IMR-90 (cell line): ENCODE measurements around the gene TESK2. TPM values are rescaled to one million over a fixed set of nuclear protein-coding genes. Genes with fewer than 3 reads are reported as not detected.

Experiments used
- ATAC-seq: fragments of 200-7000 bp; cut with Tn5 transposase; 2 replicates; pipeline ENCODE4 v1.9.1; 2020; ENCODE audit warnings: low read depth, mild to moderate bottlenecking, moderate library complexity
- BruUV-seq: library from RNA; stranded (reverse); fragments of 400-500 nt; replicated peaks from 2 replicates; lab custom pipeline; 2021; lab: Mats Ljungman, UMichigan
- CTCF ChIA-PET: fragments of 300-600 bp; formaldehyde crosslinking; extraction: SDS; loops from one replicate; lab custom pipeline; 2021; ENCODE audit warnings: antibody characterized with exemption; lab: Yijun Ruan, JAX
- POLR2A ChIA-PET: fragments of 300-600 bp; sonication (Branson Sonifier 250); formaldehyde crosslinking; loops from one replicate; lab custom pipeline; 2022; ENCODE audit warnings: antibody characterized with exemption; ENCODE audit not compliant: unreplicated experiment; lab: Charles Lee
- DNase-seq: peaks from one replicate; pipeline ENCODE4 v3.0.0; 2013
- H2AFZ ChIP-seq: replicated peaks from 2 replicates; pipeline ENCODE3; 2013; ENCODE audit warnings: low read length, mild to moderate bottlenecking; ENCODE audit not compliant: poor library complexity
- H2AK5ac ChIP-seq: 2 replicates; pipeline ENCODE4 v1.6.1; 2013; ENCODE audit warnings: low read depth, low read length, inconsistent platforms
- H2AK9ac ChIP-seq: replicated peaks from 2 replicates; pipeline ENCODE3; 2013; ENCODE audit warnings: mild to moderate bottlenecking, low read depth, low read length, moderate library complexity; ENCODE audit not compliant: poor library complexity
- H2BK120ac ChIP-seq: 2 replicates; pipeline ENCODE4 v1.6.1; 2013; ENCODE audit warnings: low read depth, low read length, inconsistent platforms
- H2BK15ac ChIP-seq: 3 replicates; pipeline ENCODE4 v1.6.1; 2013; ENCODE audit warnings: low read depth, low read length, inconsistent platforms
- H2BK20ac ChIP-seq: 2 replicates; pipeline ENCODE4 v1.6.1; 2013; ENCODE audit warnings: low read depth, mild to moderate bottlenecking, inconsistent platforms, low read length, moderate library complexity
- H2BK5ac ChIP-seq: 2 replicates; pipeline ENCODE4 v1.6.1; 2013; ENCODE audit warnings: mild to moderate bottlenecking, low read depth, low read length, inconsistent platforms; ENCODE audit not compliant: poor library complexity, severe bottlenecking
- H3K14ac ChIP-seq: replicated peaks from 2 replicates; pipeline ENCODE4 v1.6.1; 2013; ENCODE audit warnings: low read depth, low read length, inconsistent platforms
- H3K18ac ChIP-seq: 2 replicates; pipeline ENCODE4 v1.6.1; 2013; ENCODE audit warnings: low read depth, low read length, control low read depth
- H3K23ac ChIP-seq: 2 replicates; pipeline ENCODE4 v1.6.1; 2013; ENCODE audit warnings: low read depth, low read length, inconsistent platforms
- H3K27ac ChIP-seq: 2 replicates; pipeline ENCODE4 v1.5.1; 2013; ENCODE audit warnings: mild to moderate bottlenecking, control low read depth, low read length; ENCODE audit not compliant: insufficient read depth
- H3K27me3 ChIP-seq: 2 replicates; pipeline ENCODE4 v1.6.1; 2013; ENCODE audit warnings: low read length; ENCODE audit not compliant: control insufficient read depth, insufficient read depth
- H3K36me3 ChIP-seq: 2 replicates; pipeline ENCODE4 v1.6.1; 2013; ENCODE audit warnings: low read length, mixed read lengths; ENCODE audit not compliant: control insufficient read depth, insufficient read depth
- H3K4ac ChIP-seq: 2 replicates; pipeline ENCODE4 v1.6.1; 2013; ENCODE audit warnings: low read depth, low read length, inconsistent platforms
- H3K4me1 ChIP-seq: 2 replicates; pipeline ENCODE4 v1.6.1; 2013; ENCODE audit warnings: low read length, mixed read lengths; ENCODE audit not compliant: control insufficient read depth, insufficient read depth
- H3K4me2 ChIP-seq: 2 replicates; pipeline ENCODE4 v1.6.1; 2013; ENCODE audit warnings: low read depth, mild to moderate bottlenecking, control low read depth, low read length, moderate library complexity
- H3K4me3 ChIP-seq: 2 replicates; pipeline ENCODE4 v1.5.1; 2013; ENCODE audit warnings: low read depth, mild to moderate bottlenecking, control low read depth, low read length, moderate library complexity; ENCODE audit not compliant: insufficient read depth
- H3K56ac ChIP-seq: 2 replicates; pipeline ENCODE4 v1.6.1; 2013; ENCODE audit warnings: low read length, inconsistent platforms; ENCODE audit not compliant: insufficient read depth; ENCODE audit errors: extremely low read depth
- H3K79me1 ChIP-seq, 2 experiments: 2 replicates each; pipeline ENCODE4 v1.6.1; 2013; ENCODE audit warnings: low read length in 2 of 2, inconsistent platforms in 1 of 2, low read depth in 1 of 2
- H3K9ac ChIP-seq: 2 replicates; pipeline ENCODE4 v1.6.1; 2013; ENCODE audit warnings: low read depth, low read length, control low read depth
- H3K9me1 ChIP-seq: 2 replicates; pipeline ENCODE4 v1.6.1; 2013; ENCODE audit warnings: low read length, inconsistent platforms; ENCODE audit not compliant: insufficient read depth
- H3K9me3 ChIP-seq: 2 replicates; pipeline ENCODE4 v1.6.1; 2013; ENCODE audit warnings: low read length; ENCODE audit not compliant: control insufficient read depth, insufficient read depth
- H4K20me1 ChIP-seq: 2 replicates; pipeline ENCODE4 v1.6.1; 2013; ENCODE audit warnings: low read length, inconsistent platforms; ENCODE audit not compliant: insufficient read depth
- H4K5ac ChIP-seq: 2 replicates; pipeline ENCODE4 v1.6.1; 2013; ENCODE audit warnings: mild to moderate bottlenecking, low read depth, low read length, control low read depth
- H4K8ac ChIP-seq, 2 experiments: 2 replicates each; pipeline ENCODE4 v1.6.1; 2013; ENCODE audit warnings: low read depth in 2 of 2, low read length in 2 of 2, control low read depth in 1 of 2, inconsistent platforms in 1 of 2
- H4K91ac ChIP-seq: 2 replicates; pipeline ENCODE4 v1.6.1; 2013; ENCODE audit warnings: low read depth, low read length, inconsistent platforms; ENCODE audit not compliant: insufficient read depth
- BHLHE40 ChIP-seq: fragments of 150-350 bp; IDR thresholded peaks from 2 replicates; pipeline ENCODE4 v1.6.1; 2016; ENCODE audit warnings: mild to moderate bottlenecking, low read depth, low read length
- CEBPB ChIP-seq: IDR thresholded peaks from 2 replicates; pipeline ENCODE4 v1.6.1; 2012; ENCODE audit warnings: low read depth, low read length, improper control_type of control experiment
- CHD1 ChIP-seq: IDR thresholded peaks from 2 replicates; pipeline ENCODE4 v1.6.1; 2012; ENCODE audit warnings: low read depth, low read length, improper control_type of control experiment
- CTCF ChIP-seq: conservative IDR thresholded peaks from 2 replicates; pipeline ENCODE4 v1.5.1; 2012; ENCODE audit warnings: mild to moderate bottlenecking, low read depth, low read length, improper control_type of control experiment
- ELK1 ChIP-seq: fragments of 150-350 bp; IDR thresholded peaks from 2 replicates; pipeline ENCODE4 v1.6.1; 2016; ENCODE audit warnings: low read depth, mild to moderate bottlenecking, low read length, moderate library complexity, borderline replicate concordance
- FOS ChIP-seq: fragments of 150-350 bp; IDR thresholded peaks from 2 replicates; pipeline ENCODE4 v1.6.1; 2016; ENCODE audit warnings: low read depth, low read length
- MAFK ChIP-seq: IDR thresholded peaks from 2 replicates; pipeline ENCODE4 v1.6.1; 2012; ENCODE audit warnings: low read depth, low read length, improper control_type of control experiment
- MAZ ChIP-seq: IDR thresholded peaks from 2 replicates; pipeline ENCODE4 v1.6.1; 2012; ENCODE audit warnings: low read depth, mild to moderate bottlenecking, low read length, improper control_type of control experiment, moderate library complexity, borderline replicate concordance
- MXI1 ChIP-seq: IDR thresholded peaks from 2 replicates; pipeline ENCODE4 v1.6.1; 2012; ENCODE audit warnings: low read depth, mild to moderate bottlenecking, low read length, moderate library complexity, borderline replicate concordance
- NFE2L2 ChIP-seq: fragments of 150-350 bp; IDR thresholded peaks from 2 replicates; pipeline ENCODE4 v1.6.1; 2016; ENCODE audit warnings: low read depth, mild to moderate bottlenecking, low read length
- POLR2A ChIP-seq: IDR thresholded peaks from 2 replicates; pipeline ENCODE4 v1.6.1; 2012; ENCODE audit warnings: mild to moderate bottlenecking, low read depth, low read length
- RAD21 ChIP-seq: IDR thresholded peaks from 2 replicates; pipeline ENCODE4 v1.6.1; 2012; ENCODE audit warnings: low read length, improper control_type of control experiment
- RCOR1 ChIP-seq: IDR thresholded peaks from 2 replicates; pipeline ENCODE4 v1.6.1; 2012; ENCODE audit warnings: mild to moderate bottlenecking, low read length, improper control_type of control experiment; ENCODE audit not compliant: insufficient replicate concordance
- RFX5 ChIP-seq: IDR thresholded peaks from 2 replicates; pipeline ENCODE4 v1.8.0; 2012; ENCODE audit warnings: low read depth, mild to moderate bottlenecking, low read length, moderate library complexity
- SMC3 ChIP-seq: fragments of 150-350 bp; IDR thresholded peaks from 2 replicates; pipeline ENCODE4 v1.6.1; 2016; ENCODE audit warnings: low read depth, mild to moderate bottlenecking, antibody characterized with exemption, low read length, moderate library complexity
- USF2 ChIP-seq: fragments of 150-350 bp; IDR thresholded peaks from 2 replicates; pipeline ENCODE4 v1.6.1; 2017; ENCODE audit warnings: mild to moderate bottlenecking, antibody characterized with exemption, low read length, low read depth
- WGBS, 2 experiments: methylation state at CpG; one replicate each; pipeline versions ENCODE4 v1.1.5 to v1.1.7; 2013; ENCODE audit warnings: missing lambda C conversion rate in 2 of 2; ENCODE audit not compliant: insufficient read length in 1 of 2; ENCODE audit errors: extremely low coverage in 2 of 2; 5-methylcytosine and 5-hydroxymethylcytosine counted together
- dilution Hi-C: fragments of 300-500 bp; cut with HindIII; formaldehyde crosslinking; loops from one replicate; pipeline ENCODE4 v1.14.3; 2018; ENCODE audit warnings: low sequenced_read_pairs; ENCODE audit not compliant: unreplicated experiment
- in situ Hi-C: fragments of 300-500 bp; cut with MboI; formaldehyde crosslinking; loops from 3 replicates; pipeline ENCODE4 v1.14.3; 2019; ENCODE audit warnings: low sequenced_read_pairs, inconsistent platforms, mixed read lengths
- intact Hi-C: fragments of 100-400 bp; cut with micrococcal nuclease; formaldehyde crosslinking; loops from 2 replicates; pipeline ENCODE4 v1.10.0; 2022
- polyA plus RNA-seq, 3 experiments: library from polyadenylated mRNA; depleted of rRNA; stranded (reverse); fragments of >200 nt; gene quantifications; 2 replicates each; pipeline ENCODE4 v1.2.3, GENCODE V29; 2012; ENCODE audit warnings: low replicate concordance in 1 of 3
- total RNA-seq: library from RNA; depleted of rRNA; stranded (reverse); fragments of >200 nt; gene quantifications from 2 replicates; pipeline ENCODE4 v1.2.3, GENCODE V29; 2012

The TESK2 gene
- total and polyA plus RNA-seq, 2 of the 4 experiments (the other 2 are of a cell fraction), result 0.90 to 1.3 TPM

- no peaks in the 10 kb centered on the region for H4K20me1 ChIP-seq
- no peak overlapping the region for H3K18ac ChIP-seq
- no peak overlapping the region for H3K4me2 ChIP-seq
- no peaks in the 10 kb centered on the region for H3K27me3 ChIP-seq
- WGBS, 2 experiments, result no CpG with 5 or more reads among the region's 1 CpG
- no peak for DNase-seq
- no peaks in the 10 kb centered on the region for H3K36me3 ChIP-seq
- POLR2A ChIA-PET, result no interaction called here
- no peak overlapping the region for H2BK15ac ChIP-seq
- no peak overlapping the region for H3K4me3 ChIP-seq
- H3K4ac ChIP-seq, result no peak overlapping the region
- no peak overlapping the region for H3K9ac ChIP-seq
- H2AK9ac ChIP-seq, result no peak overlapping the region
- BruUV-seq, result no TSS peak
- no peak overlapping the region for H4K91ac ChIP-seq
- in situ Hi-C loops, result no loop called here
- no peak overlapping the region for H4K8ac ChIP-seq
- H3K14ac ChIP-seq, result no peak overlapping the region
- H3K27ac ChIP-seq, result no peak overlapping the region
- H2AK5ac ChIP-seq, result no peak overlapping the region
- no peaks in the 10 kb centered on the region; the same call in 1 of the 2 replicates for H3K4me1 ChIP-seq
- no peaks in the 10 kb centered on the region for H3K9me1 ChIP-seq
- no peak overlapping the region for H2BK5ac ChIP-seq
- intact Hi-C loops, result no loop called here
- no peaks in the 10 kb centered on the region for H3K9me3 ChIP-seq
- CTCF ChIA-PET, result no interaction called here
- ATAC-seq, result no peak
- H3K79me1 ChIP-seq, result no peaks in the 10 kb centered on the region
- H2BK20ac ChIP-seq, result no peak overlapping the region
- no peak overlapping the region for H4K5ac ChIP-seq
- H2BK120ac ChIP-seq, result no peak overlapping the region
- no peak overlapping the region for H2AFZ ChIP-seq
- TF ChIP-seq SMC3 (no peak), BHLHE40 (no peak), CTCF (no peak), RCOR1 (no peak), RAD21 (no peak), ELK1 (no peak), FOS (no peak), POLR2A (no peak), USF2 (no peak), MXI1 (no peak), MAFK (no peak), RFX5 (no peak), NFE2L2 (no peak), MAZ (no peak), CHD1 (no peak), CEBPB (no peak)
- dilution Hi-C loops, result no loop called here
- no peak overlapping the region for H3K56ac ChIP-seq
- no peak overlapping the region for H3K23ac ChIP-seq
These were observed 95.4 kb downstream of the TESK2 start for GRCh38 chr1:45395582-45395981.
